Lower lobe of right lung (tissue), 2 donors: Measurements from ENCODE around the gene SND1. TPM values are rescaled to one million over a fixed set of nuclear protein-coding genes. Genes with fewer than 3 reads are reported as not detected.

Experiments
- ATAC-seq, 2 donors: fragments of 200-7000 bp; cut with Tn5 transposase; one replicate each; pipeline ENCODE4 v1.9.1; 2020 to 2022; ENCODE audit warnings: mild to moderate bottlenecking in 2 of 2, moderate library complexity in 2 of 2
- DNase-seq: peaks from one replicate; pipeline ENCODE4 v3.0.0-alpha.2; 2020
- H3K27ac ChIP-seq: fragments of 200-600 bp; one replicate; pipeline ENCODE4 v1.8.0; 2022
- H3K27me3 ChIP-seq: fragments of 200-600 bp; one replicate; pipeline ENCODE4 v1.8.0; 2022; ENCODE audit warnings: low read depth
- H3K36me3 ChIP-seq: fragments of 200-600 bp; one replicate; pipeline ENCODE4 v1.8.0; 2022; ENCODE audit warnings: mild to moderate bottlenecking
- H3K4me1 ChIP-seq: fragments of 200-600 bp; one replicate; pipeline ENCODE4 v1.8.0; 2022
- H3K4me3 ChIP-seq: fragments of 200-600 bp; one replicate; pipeline ENCODE4 v1.8.0; 2022; ENCODE audit warnings: mild to moderate bottlenecking
- H3K9me3 ChIP-seq: fragments of 200-600 bp; one replicate; pipeline ENCODE4 v1.8.0; 2022
- intact Hi-C: fragments of 100-400 bp; cut with DNase I; formaldehyde crosslinking; loops from one replicate; pipeline ENCODE4 v1.11.0; 2022
- total RNA-seq: library from RNA; stranded (reverse); fragmentation: NEBNext Ultra II Directional; extraction: Animal tissue kit (Norgen Biotek cat#: 25700); gene quantifications from one replicate; pipeline ENCODE4 v1.2.1, GENCODE V29; 2021
- TF ChIP-seq, protein P1 (sequence below): fragments of 200-600 bp; IDR thresholded peaks from one replicate; pipeline ENCODE4 v1.8.0; 2022; ENCODE audit warnings: antibody characterized with exemption, mild to moderate bottlenecking
- donor health status: DM: no; HTN: yes; CAD: no; lungs with severe emphysema.

SND1 gene
- total RNA-seq, 1 donor from 2014 or later = 142 TPM

DNA sequence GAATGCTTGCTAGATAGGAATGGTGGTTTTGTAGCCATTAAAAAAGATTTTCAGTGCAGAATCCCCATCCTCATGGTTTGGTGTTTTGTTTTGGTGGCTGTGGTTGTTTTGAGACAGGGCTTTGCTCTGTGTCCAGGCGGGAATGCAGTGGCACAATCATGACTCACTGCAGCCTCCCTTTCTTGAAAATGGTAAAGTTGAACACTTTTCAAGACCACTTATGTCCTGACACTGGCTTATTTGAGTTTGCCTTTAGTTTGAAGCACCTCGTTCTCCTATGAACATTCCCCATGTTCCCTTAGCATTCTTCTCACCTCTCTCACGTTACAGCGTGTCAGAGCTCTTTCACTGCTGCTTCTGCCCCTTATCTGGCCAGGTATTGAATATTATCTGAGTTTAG, 239.2 kb downstream of the SND1 start:
- TF ChIP-seq, protein P1, sequence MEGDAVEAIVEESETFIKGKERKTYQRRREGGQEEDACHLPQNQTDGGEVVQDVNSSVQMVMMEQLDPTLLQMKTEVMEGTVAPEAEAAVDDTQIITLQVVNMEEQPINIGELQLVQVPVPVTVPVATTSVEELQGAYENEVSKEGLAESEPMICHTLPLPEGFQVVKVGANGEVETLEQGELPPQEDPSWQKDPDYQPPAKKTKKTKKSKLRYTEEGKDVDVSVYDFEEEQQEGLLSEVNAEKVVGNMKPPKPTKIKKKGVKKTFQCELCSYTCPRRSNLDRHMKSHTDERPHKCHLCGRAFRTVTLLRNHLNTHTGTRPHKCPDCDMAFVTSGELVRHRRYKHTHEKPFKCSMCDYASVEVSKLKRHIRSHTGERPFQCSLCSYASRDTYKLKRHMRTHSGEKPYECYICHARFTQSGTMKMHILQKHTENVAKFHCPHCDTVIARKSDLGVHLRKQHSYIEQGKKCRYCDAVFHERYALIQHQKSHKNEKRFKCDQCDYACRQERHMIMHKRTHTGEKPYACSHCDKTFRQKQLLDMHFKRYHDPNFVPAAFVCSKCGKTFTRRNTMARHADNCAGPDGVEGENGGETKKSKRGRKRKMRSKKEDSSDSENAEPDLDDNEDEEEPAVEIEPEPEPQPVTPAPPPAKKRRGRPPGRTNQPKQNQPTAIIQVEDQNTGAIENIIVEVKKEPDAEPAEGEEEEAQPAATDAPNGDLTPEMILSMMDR = no peak
- no peak overlapping the region for H3K27ac ChIP-seq
- ATAC-seq = peak; percentile 35 to 40
- no peaks in the 10 kb centered on the region for H3K27me3 ChIP-seq
- peaks cover 26% of the 10 kb centered on the region for H3K36me3 ChIP-seq
- no peak overlapping the region for H3K4me3 ChIP-seq
- H3K9me3 ChIP-seq = no peaks in the 10 kb centered on the region
- intact Hi-C loops = no loop called here
- DNase-seq = no peak
- H3K4me1 ChIP-seq = peaks cover 9% of the 10 kb centered on the region

DNA sequence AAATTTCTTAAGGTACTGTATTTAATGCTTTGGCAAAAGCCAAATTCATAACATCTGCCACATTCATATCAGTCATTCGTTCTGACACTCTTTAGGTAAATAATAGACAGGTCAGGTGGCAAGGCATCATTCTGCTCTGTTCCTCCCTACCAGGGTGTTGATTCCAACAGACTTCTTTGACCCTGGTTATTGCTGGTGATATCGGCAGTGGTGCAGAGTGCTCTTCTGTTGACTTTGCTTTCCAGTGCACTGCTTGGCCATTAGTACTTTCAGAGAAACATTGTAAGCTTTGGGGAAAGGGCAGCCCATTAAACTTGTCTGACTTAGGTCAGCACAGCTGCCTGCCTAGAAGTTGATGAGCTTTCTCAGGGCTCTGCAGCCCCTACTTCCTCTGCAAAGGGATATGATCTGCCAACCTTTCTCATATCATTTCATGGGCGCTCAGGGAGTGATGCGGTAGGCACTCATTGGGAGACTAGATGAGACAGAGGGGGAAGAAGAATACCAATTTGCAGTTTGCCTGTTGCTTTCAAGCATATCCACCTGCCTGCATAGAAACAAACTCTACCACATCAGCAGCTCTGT, 240.0 kb downstream of the SND1 start:
- H3K9me3 ChIP-seq = no peaks in the 10 kb centered on the region
- no peak overlapping the region for H3K4me3 ChIP-seq
- peaks cover 26% of the 10 kb centered on the region for H3K36me3 ChIP-seq
- no peak overlapping the region for H3K27ac ChIP-seq
- H3K4me1 ChIP-seq = peaks cover 9% of the 10 kb centered on the region
- intact Hi-C loops = no loop called here
- no peak for ATAC-seq
- no peak for DNase-seq
- no peaks in the 10 kb centered on the region for H3K27me3 ChIP-seq
- TF ChIP-seq, protein P1 = no peak

DNA sequence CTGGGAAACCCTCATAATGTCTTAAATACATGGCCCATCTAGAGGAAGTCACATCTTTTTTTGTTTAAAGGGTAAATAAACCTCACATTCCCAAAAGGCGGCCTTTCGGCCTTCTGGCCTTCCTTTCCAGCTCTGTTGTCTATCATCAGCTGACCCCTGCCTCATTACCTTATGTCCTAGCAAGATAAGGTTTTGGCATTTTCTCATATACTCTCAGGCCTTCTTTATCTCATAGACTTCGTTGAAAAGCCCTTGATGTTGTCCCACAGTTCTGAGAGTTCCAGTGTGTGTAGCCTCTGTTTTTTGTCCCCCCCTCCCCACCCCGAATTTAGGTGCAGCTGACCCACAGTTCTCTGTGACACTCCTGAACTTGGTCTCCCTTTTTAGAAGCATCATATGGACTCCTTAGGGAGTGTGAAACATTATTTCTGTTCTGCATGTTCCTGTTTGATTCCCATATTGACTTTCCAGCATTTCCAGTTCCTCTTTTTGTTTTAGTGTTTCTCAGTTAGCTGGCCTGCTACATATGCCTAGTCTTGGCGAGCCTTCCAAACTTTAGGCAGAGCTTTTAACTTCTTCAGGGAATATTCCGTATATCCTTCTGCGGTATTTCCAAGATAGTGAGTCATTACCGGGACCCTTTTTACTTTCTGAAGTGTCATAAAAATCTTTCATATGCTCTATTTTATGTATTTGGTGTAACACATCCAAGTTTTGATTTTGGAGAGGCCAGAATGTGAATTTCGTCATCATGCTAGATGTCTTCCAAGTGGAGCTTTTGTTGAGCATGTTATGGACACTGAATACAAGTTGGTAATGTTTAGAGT, 240.7 kb downstream of the SND1 start:
- DNase-seq (no peak), ATAC-seq (no peak)
- Histone ChIP-seq H3K4me3 (no peak overlapping the region), H3K9me3 (no peaks in the 10 kb centered on the region), H3K4me1 (peaks cover 9% of the 10 kb centered on the region), H3K36me3 (peaks cover 25% of the 10 kb centered on the region), H3K27ac (no peak overlapping the region), H3K27me3 (no peaks in the 10 kb centered on the region)
- TF ChIP-seq, protein P1 = no peak
- intact Hi-C loops = no loop called here

- intact Hi-C loops = no loop called here
- H3K4me3 ChIP-seq = no peak overlapping the region
- H3K27ac ChIP-seq = no peak overlapping the region
- peaks cover 16% of the 10 kb centered on the region for H3K36me3 ChIP-seq
- TF ChIP-seq, protein P1 = no peak
- H3K27me3 ChIP-seq = no peaks in the 10 kb centered on the region
- peaks cover 9% of the 10 kb centered on the region for H3K4me1 ChIP-seq
- ATAC-seq (no peak), DNase-seq (no peak)
- H3K9me3 ChIP-seq = no peaks in the 10 kb centered on the region
Measured at GRCh38 chr7:127893547-127893946, 241.6 kb downstream of the SND1 start.

GRCh38 chr7:127894588-127894987, 242.6 kb downstream of the SND1 start:
- Histone ChIP-seq H3K27ac (no peak overlapping the region), H3K4me1 (peaks cover 9% of the 10 kb centered on the region), H3K27me3 (no peaks in the 10 kb centered on the region), H3K4me3 (no peak overlapping the region), H3K9me3 (no peaks in the 10 kb centered on the region), H3K36me3 (peaks cover 8% of the 10 kb centered on the region)
- intact Hi-C loops = no loop called here
- TF ChIP-seq, protein P1 = no peak
- no peak for DNase-seq
- ATAC-seq = no peak
